Adrenal gland (tissue), 5 donors: ENCODE data around the gene CHRNA7.

Experiments used
- POLR2A ChIP-seq, 2 donors: fragments of 450-650 bp; IDR thresholded peaks; one replicate each; pipeline ENCODE4 v1.6.1; 2017; ENCODE audit warnings: antibody characterized with exemption in 2 of 2, mild to moderate bottlenecking in 2 of 2, moderate library complexity in 1 of 2
- TF ChIP-seq, protein P1 (sequence below), 6 experiments: fragments of 450-650 bp in 4 of 6; fragments of 200-600 bp in 2 of 6; sonication (generic) in 1 of 6; IDR thresholded peaks; 1 replicate in 5 of 6; 2 replicates in 1 of 6; pipeline versions ENCODE4 v1.5.1 to v1.8.0; 2016 to 2021; ENCODE audit warnings: antibody characterized with exemption in 6 of 6, mild to moderate bottlenecking in 2 of 6, moderate library complexity in 1 of 6
- donor health status: DM: no; HTN: no; CAD: no.

DNA sequence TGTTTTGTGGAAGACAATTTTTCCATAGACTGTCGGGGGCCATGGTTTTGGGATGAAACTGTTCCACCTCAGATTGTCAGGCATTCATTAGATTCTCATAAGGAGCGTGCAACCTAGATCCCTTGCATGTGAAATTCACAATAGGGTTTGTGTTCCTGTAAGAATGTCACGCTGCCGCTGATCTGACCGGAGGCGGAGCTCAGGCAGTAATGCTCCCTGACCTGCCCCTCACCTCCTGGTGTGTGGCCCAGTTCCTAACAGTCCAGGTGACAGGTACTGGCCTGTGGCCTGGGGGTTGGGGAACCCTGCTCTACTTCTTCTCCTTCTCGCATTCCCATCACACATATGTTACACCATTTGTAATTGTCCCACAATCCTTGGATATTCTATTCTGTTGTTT, 11.0 kb downstream of the CHRNA7 start:
- TF ChIP-seq, protein P1, sequence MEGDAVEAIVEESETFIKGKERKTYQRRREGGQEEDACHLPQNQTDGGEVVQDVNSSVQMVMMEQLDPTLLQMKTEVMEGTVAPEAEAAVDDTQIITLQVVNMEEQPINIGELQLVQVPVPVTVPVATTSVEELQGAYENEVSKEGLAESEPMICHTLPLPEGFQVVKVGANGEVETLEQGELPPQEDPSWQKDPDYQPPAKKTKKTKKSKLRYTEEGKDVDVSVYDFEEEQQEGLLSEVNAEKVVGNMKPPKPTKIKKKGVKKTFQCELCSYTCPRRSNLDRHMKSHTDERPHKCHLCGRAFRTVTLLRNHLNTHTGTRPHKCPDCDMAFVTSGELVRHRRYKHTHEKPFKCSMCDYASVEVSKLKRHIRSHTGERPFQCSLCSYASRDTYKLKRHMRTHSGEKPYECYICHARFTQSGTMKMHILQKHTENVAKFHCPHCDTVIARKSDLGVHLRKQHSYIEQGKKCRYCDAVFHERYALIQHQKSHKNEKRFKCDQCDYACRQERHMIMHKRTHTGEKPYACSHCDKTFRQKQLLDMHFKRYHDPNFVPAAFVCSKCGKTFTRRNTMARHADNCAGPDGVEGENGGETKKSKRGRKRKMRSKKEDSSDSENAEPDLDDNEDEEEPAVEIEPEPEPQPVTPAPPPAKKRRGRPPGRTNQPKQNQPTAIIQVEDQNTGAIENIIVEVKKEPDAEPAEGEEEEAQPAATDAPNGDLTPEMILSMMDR (IDR thresholded peaks at IDR 0.05) = no peak
- TF ChIP-seq POLR2A (IDR thresholded peaks at IDR 0.05) = no peak
